HEK293T (cell line): Measurements from ENCODE around the gene CDC25A.
"Not testable (repeated sequence)": the region's sequence is repeated elsewhere in the genome, so short reads cannot be mapped to it uniquely, and the experiment has no call there.

Experiments used
- CTCF ChIA-PET: fragments of 350-600 bp; formaldehyde crosslinking; extraction: SDS; loops from one replicate; lab custom pipeline; 2021; ENCODE audit warnings: antibody characterized with exemption, inconsistent platforms; lab: Yijun Ruan, JAX
- POLR2A ChIA-PET: fragments of 350-600 bp; formaldehyde crosslinking; extraction: SDS; loops from one replicate; lab custom pipeline; 2020; ENCODE audit warnings: antibody characterized with exemption, inconsistent platforms; lab: Yijun Ruan, JAX
- DNase-seq: peaks from one replicate; pipeline ENCODE4 v3.0.0; 2012; ENCODE audit warnings: mixed read lengths; ENCODE audit errors: extremely low spot score
- ARNT ChIP-seq: fragments of 450-650 bp; IDR thresholded peaks from 2 replicates; pipeline ENCODE4 v1.6.1; 2017; ENCODE audit warnings: mild to moderate bottlenecking
- BHLHE40 ChIP-seq: fragments of 450-650 bp; IDR thresholded peaks from 2 replicates; pipeline ENCODE4 v1.6.1; 2016; ENCODE audit warnings: mild to moderate bottlenecking, moderate library complexity, borderline replicate concordance
- CTBP1 ChIP-seq: fragments of 450-650 bp; IDR thresholded peaks from 2 replicates; pipeline ENCODE4 v1.6.1; 2016; ENCODE audit warnings: borderline replicate concordance
- ELF4 ChIP-seq: fragments of 450-650 bp; IDR thresholded peaks from 2 replicates; pipeline ENCODE4 v1.6.1; 2017; ENCODE audit warnings: antibody characterized with exemption
- FOXA1 ChIP-seq: fragments of 450-650 bp; IDR thresholded peaks from 2 replicates; pipeline ENCODE4 v1.6.1; 2016; ENCODE audit warnings: mild to moderate bottlenecking
- FOXK2 ChIP-seq: fragments of 450-650 bp; IDR thresholded peaks from 2 replicates; pipeline ENCODE4 v1.6.1; 2016; ENCODE audit warnings: mild to moderate bottlenecking
- FOXM1 ChIP-seq: fragments of 450-650 bp; IDR thresholded peaks from 2 replicates; pipeline ENCODE4 v1.6.1; 2017; ENCODE audit warnings: mild to moderate bottlenecking, borderline replicate concordance
- HDGF ChIP-seq: fragments of 450-650 bp; IDR thresholded peaks from 2 replicates; pipeline ENCODE4 v1.6.1; 2017; ENCODE audit warnings: antibody characterized with exemption, borderline replicate concordance
- L3MBTL2 ChIP-seq: fragments of 450-650 bp; conservative IDR thresholded peaks from 2 replicates; pipeline ENCODE4 v1.6.1; 2016; ENCODE audit warnings: mild to moderate bottlenecking
- LEF1 ChIP-seq: fragments of 450-650 bp; IDR thresholded peaks from 2 replicates; pipeline ENCODE4 v1.6.1; 2017; ENCODE audit warnings: mild to moderate bottlenecking, borderline replicate concordance
- NFRKB ChIP-seq: fragments of 450-650 bp; IDR thresholded peaks from 2 replicates; pipeline ENCODE4 v1.6.1; 2016; ENCODE audit warnings: mild to moderate bottlenecking, moderate library complexity
- SP1 ChIP-seq: fragments of 450-650 bp; IDR thresholded peaks from 2 replicates; pipeline ENCODE4 v1.6.1; 2017
- SUZ12 ChIP-seq: fragments of 450-650 bp; IDR thresholded peaks from 2 replicates; pipeline ENCODE4 v1.6.1; 2016; ENCODE audit warnings: mild to moderate bottlenecking
- TARDBP ChIP-seq: fragments of 450-650 bp; IDR thresholded peaks from 2 replicates; pipeline ENCODE4 v1.6.1; 2016
- ZNF384 ChIP-seq: fragments of 450-650 bp; IDR thresholded peaks from 2 replicates; pipeline ENCODE4 v1.6.1; 2016
- TF ChIP-seq, protein P1 (sequence below): fragments of 450-650 bp; IDR thresholded peaks from 2 replicates; pipeline ENCODE4 v1.6.1; 2016

CDC25A gene

DNA sequence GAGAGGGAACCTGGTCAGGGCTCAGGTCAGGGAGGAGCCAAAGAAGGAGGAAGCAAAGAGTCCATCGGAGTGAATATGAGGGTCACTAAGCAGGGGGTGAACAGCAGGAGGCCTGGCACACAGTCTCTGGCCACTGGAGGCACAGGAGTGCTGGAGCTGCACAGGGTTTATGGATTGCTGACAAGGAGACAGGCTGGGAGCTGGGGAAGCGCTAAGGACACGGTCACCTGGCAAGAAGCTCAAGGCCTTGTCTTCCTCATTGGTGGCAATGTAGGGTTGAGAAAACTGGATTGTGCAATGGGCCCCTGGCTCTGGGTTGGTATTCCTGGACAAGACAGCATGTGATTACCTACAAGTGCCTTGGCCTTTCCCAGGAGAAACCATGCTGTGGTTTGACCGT is 29.2 kb upstream of the CDC25A start:
- no peak for DNase-seq
- TF ChIP-seq FOXK2, result no peak
- TF ChIP-seq HDGF, result no peak
- TF ChIP-seq BHLHE40, result no peak
- no peak for TF ChIP-seq ELF4
- TF ChIP-seq LEF1, result no peak
- TF ChIP-seq ZNF384, result no peak
- TF ChIP-seq TARDBP, result no peak
- TF ChIP-seq SP1, result no peak
- no peak for TF ChIP-seq L3MBTL2
- TF ChIP-seq ARNT, result no peak
- no peak for TF ChIP-seq FOXM1
- TF ChIP-seq FOXA1, result no peak
- TF ChIP-seq, protein P1, sequence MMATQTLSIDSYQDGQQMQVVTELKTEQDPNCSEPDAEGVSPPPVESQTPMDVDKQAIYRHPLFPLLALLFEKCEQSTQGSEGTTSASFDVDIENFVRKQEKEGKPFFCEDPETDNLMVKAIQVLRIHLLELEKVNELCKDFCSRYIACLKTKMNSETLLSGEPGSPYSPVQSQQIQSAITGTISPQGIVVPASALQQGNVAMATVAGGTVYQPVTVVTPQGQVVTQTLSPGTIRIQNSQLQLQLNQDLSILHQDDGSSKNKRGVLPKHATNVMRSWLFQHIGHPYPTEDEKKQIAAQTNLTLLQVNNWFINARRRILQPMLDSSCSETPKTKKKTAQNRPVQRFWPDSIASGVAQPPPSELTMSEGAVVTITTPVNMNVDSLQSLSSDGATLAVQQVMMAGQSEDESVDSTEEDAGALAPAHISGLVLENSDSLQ, result no peak
- TF ChIP-seq CTBP1, result no peak
- no peak for TF ChIP-seq SUZ12
- no peak for TF ChIP-seq NFRKB
- CTCF ChIA-PET, result no interaction called here
- POLR2A ChIA-PET, result no interaction called here

DNA sequence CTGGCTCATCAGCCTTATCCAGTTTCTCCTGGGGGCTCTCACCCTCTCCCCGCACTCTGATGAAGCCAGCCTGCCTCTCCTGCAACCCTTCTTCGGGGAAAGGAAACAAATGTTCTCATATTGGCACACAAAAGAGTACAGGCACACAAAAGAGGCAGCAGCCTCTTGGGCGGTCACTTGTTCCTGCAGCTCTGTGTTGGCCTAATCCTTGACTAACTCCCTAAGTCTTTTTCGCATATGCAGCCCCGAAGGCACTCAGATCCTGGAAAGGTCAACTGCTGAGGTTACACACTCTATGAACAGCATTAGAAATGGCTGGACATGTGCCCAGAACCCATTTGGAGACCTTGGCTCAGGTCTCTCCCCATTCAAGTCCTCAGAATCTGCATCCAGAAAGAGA is 27.7 kb upstream of the CDC25A start:
- POLR2A ChIA-PET, result no interaction called here
- CTCF ChIA-PET, result no interaction called here
- no peak for DNase-seq
- TF ChIP-seq ZNF384 (no peak), FOXM1 (no peak), TARDBP (no peak), SP1 (no peak), CTBP1 (no peak), BHLHE40 (no peak), FOXK2 (no peak), ELF4 (no peak), LEF1 (no peak), HDGF (no peak), L3MBTL2 (no peak)
- TF ChIP-seq, protein P1, result no peak

DNA sequence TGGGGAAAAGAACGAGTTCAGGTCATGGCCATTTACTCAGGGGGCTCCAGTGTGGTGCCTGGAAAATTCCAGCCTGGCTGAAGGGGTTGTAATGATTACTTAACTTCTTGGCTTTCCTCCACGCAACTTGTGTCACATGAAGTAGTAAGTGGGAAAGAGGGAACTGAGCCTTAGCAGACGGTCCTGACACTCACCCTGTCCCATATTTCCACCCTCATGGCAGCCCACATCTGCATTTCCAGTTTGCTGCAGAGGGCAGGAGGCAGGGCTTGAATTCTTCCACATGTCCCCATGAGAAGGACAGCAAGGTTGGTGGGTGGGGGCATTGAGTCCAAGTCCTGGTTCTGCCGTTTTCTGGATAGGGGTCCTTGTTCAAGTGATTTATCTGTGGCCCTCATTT is 27.2 kb upstream of the CDC25A start:
- no peak for TF ChIP-seq FOXK2
- TF ChIP-seq LEF1, result no peak
- TF ChIP-seq ELF4, result no peak
- no peak for TF ChIP-seq SP1
- no peak for TF ChIP-seq BHLHE40
- TF ChIP-seq SUZ12, result no peak
- TF ChIP-seq CTBP1, result no peak
- TF ChIP-seq NFRKB, result no peak
- no peak for TF ChIP-seq L3MBTL2
- no peak for TF ChIP-seq TARDBP
- no peak for TF ChIP-seq ARNT
- no peak for TF ChIP-seq FOXA1
- TF ChIP-seq ZNF384, result no peak
- no peak for TF ChIP-seq FOXM1
- TF ChIP-seq HDGF, result no peak
- TF ChIP-seq, protein P1, result no peak
- CTCF ChIA-PET, result no interaction called here
- DNase-seq, result no peak
- POLR2A ChIA-PET, result no interaction called here

DNA sequence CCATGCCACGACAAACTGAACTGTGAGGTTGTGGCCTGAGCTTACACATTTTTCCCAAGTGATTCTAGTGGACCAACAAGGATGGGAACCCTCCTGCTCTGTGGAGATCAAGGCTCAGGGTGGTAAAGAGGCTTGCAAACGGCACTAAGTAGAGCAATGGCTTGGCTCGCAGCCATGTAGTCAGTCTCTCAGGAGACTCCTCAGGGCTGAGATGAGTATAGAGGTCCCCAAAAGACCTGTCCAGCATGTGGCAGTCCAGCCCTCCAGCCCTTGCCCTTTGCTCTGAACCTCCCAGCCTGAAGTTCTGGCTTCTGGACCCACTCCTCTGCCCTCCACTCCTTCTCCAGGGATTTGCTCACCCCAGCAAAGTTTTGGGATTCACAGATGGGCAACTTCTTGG is 26.8 kb upstream of the CDC25A start:
- CTCF ChIA-PET, result no interaction called here
- TF ChIP-seq SUZ12, result no peak
- TF ChIP-seq L3MBTL2, result no peak
- no peak for TF ChIP-seq FOXM1
- TF ChIP-seq ZNF384, result no peak
- TF ChIP-seq HDGF, result no peak
- TF ChIP-seq FOXK2, result no peak
- no peak for TF ChIP-seq CTBP1
- TF ChIP-seq TARDBP, result no peak
- TF ChIP-seq BHLHE40, result no peak
- TF ChIP-seq SP1, result no peak
- TF ChIP-seq NFRKB, result no peak
- TF ChIP-seq ELF4, result no peak
- TF ChIP-seq LEF1, result no peak
- TF ChIP-seq, protein P1, result no peak
- no peak for TF ChIP-seq FOXA1
- TF ChIP-seq ARNT, result no peak
- POLR2A ChIA-PET, result no interaction called here
- DNase-seq, result no peak

DNA sequence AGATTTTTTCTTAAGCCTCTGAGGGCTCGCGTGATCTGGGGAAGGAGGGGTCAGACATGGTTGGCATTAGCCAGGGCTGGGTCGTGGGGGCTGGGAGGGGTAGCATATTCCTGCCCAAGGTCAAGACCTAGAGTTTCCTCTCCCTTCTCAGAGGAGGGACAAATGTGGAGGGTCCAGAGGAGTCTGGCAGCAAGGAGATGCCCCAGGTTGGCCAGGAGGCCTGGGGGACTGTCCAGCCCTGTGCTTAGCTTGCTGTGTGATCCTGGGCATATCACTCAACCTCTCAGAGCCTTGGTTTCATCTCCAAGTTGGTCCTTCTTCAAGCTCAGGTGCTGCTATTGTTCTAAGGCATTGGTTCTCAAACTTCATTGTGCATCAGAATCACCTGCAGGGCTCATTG is 26.0 kb upstream of the CDC25A start:
- POLR2A ChIA-PET, result no interaction called here
- CTCF ChIA-PET, result no interaction called here
- TF ChIP-seq NFRKB (no peak), SP1 (no peak)
- no peak for DNase-seq

GRCh38 chr3:48211776-48212175 is 23.6 kb upstream of the CDC25A start:
- POLR2A ChIA-PET, CTCF ChIA-PET, DNase-seq: not testable (repeated sequence)

- ChIA-PET CTCF (interaction anchor here (0.8 kb wide), 1 partner anchor 592 kb away, joined by 3 read pairs; no protein-coding TSS in a partner anchor), POLR2A (interaction anchor here (1.4 to 1.8 kb wide), 2 partner anchors 11 to 22 kb away, joined by 4 read pairs; partner anchors contain the start of gene CDC25A)
These were observed 22.3 kb upstream of the CDC25A start for GRCh38 chr3:48210534-48210933.

More at GRCh38 chr3:48210534-48210933, 22.3 kb upstream of the CDC25A start:
- not testable (repeated sequence) for DNase-seq
